Measurements from ENCODE around the gene KMT5C.
A peak's percentile ranks its signal among the peaks of the same experiment; 100 is the strongest.

KMT5C gene

DNA sequence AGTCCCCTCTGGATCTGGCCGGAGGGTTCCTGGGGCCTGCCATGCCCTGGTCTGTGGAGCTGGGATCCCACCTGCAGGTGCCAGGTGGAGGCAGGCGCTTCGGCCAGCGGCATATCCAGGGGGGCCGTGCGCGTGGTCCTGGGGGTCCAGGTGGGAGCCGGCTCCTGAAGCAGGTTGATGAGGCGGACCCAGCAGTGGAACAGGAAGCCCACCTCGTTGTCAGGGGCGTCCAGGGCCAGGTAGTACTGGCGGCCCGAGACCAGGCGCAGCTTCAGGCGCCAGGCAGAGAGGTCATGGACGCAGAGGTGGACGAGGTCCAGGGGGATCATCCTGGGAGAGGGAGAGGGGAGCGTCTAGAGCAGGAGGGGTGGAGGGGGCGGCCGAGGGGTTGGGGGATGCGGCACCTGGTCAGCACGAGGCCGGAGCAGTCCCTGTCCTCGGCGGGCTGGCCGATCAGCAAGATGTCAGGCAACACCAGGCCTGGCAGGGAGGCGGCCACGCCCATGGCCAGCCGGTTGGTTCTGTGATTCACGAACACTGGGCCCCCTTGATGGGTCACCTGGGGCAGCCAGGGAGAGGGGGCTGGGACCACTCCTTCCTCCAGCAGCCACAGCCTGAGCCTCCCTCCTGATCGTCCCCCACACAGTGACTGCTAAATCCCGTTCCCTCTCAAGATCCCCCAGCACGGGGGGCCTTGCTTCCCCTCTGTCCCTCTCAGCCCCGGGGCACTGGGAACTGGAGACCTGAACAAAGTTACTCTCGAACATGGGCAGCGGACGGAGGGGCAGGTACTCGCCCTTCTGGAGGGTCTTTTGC lies 22.7 kb downstream of the KMT5C start:
- Histone ChIP-seq H3K4me3 (no peak overlapping the region), H3K27ac (no peak overlapping the region)

DNA sequence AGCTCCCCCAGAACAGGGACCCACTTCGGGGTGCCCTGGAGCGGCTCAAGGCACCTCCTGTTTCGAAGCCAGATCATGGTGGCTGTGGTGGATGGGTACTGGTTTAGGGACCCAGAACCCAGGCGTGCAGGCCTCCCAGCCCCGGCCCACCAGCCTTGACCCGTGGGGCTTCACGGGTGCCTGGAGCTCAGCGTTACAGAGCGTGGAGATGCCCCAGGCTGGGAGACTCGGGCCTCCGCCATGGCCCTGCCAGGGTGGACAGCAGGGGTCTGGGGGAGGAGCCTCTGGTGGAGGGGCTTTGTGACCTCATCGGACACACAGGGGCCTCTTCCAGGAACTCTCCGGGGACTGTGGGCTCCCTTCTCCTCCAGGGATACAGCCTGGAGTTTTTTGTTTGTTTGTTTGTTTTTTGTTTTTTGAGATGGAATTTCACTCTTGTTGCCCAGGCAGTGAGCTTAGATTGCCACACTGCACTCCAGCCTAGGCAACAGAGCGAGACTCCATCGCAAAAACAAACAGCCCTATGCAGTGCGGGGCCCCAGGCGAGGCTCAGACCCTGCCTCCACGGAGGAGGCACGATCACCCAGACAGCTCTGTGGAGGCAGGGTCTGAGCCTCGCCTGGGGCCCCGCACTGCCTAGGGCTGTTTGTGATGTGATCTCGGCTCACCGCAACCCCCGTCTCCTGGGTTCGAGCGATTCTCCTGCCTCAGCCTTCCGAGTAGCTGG lies 23.5 kb downstream of the KMT5C start, which contains the start of gene GARIN5B:
GARIN5B (minus strand) TSS at position 271 of the 727 bp plus-strand sequence; CDS start at position 77, 194 bp downstream.
- no peak within 1 kb of the TSS for H3K27ac ChIP-seq

DNA sequence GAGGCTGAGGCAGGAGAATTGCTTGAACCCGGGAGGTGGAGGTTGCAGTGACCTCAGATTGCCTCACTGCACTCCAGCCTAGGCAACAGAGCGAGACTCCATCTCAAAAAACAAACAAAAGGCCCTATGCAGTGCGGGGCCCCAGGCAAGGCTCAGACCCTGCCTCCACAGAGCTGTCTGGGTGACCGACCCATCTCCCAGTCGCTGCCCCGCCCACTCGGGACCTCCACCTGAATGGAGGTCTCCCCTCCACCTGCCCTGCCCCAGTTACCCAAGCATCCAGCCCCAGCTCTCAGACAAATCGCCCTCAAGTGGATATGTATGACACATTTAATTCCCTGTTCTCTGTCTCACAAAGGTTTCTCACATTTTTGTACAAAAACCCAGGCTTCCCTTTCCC lies 25.6 kb downstream of the KMT5C start:
- Histone ChIP-seq H3K27ac (no peak overlapping the region), H3K4me3 (no peak overlapping the region)

More for the DNA sequence above, 23.5 kb downstream of the KMT5C start, which contains the start of gene GARIN5B:
- no peak within 1 kb of the TSS for H3K4me3 ChIP-seq

DNA sequence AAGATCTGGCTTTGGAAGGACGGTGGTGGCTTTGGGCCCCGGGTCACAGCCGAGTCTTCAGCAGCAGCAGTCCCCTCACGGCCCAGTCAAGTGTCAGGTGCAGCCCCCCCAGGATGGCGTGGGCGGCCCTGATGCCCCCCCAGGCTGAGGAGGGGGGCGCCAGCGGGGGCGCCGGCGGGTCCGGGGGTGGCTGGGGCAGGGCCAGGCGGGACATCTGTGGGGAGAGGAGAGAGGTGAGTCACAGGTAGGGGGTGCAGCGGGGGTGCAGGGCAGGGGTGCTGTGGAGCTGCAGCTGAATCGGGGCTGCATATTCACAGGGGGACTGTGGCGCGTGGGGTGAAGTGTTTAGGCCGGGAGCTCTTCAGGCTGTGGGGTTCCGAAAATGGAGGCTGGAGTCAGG lies 26.3 kb downstream of the KMT5C start:
- Histone ChIP-seq H3K4me3 (no peak overlapping the region), H3K27ac (no peak overlapping the region)

DNA sequence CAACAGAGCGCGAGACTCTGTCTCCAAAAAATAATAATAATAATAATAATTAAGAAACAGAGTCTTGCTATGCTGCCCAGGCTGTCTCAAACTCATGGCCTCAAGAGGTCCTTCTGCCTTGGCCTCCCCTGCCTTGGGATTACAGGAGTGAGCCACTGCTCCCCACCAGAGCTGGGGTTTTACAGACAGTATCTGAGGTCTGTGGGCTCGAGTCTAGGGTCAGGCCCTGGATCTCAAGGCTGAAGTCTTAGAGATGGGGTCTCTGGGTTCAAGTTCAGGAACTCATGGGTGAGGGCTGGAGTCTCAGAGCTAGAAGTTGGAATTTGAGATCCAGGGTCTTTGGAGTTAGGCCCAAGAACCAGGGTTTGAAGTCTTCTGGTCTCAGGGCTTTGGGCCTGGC lies 27.1 kb downstream of the KMT5C start:
- H3K27ac ChIP-seq: no peak overlapping the region
- no peak overlapping the region for H3K4me3 ChIP-seq

DNA sequence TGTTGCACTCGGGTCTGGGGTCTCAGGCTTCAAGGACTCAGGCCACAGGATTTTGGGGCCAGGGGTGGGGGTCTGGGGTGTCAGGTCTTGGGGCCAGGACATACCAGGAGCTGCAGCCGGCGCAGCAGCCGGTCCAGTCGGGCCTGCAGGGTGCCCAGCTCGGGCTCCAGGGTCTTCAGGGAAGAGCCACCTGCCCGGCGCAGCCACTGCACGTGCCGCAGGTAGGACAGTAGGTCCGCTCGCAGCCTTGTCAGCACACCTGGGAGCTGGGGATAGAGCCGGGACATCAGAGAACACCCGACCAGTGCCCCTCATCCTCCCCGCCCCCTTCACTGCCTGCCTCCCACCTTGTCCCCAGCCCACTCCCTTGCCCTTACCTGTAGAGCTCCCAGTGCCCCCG lies 28.4 kb downstream of the KMT5C start:
- no peak overlapping the region for H3K4me3 ChIP-seq
- H3K27ac ChIP-seq: no peak overlapping the region

DNA sequence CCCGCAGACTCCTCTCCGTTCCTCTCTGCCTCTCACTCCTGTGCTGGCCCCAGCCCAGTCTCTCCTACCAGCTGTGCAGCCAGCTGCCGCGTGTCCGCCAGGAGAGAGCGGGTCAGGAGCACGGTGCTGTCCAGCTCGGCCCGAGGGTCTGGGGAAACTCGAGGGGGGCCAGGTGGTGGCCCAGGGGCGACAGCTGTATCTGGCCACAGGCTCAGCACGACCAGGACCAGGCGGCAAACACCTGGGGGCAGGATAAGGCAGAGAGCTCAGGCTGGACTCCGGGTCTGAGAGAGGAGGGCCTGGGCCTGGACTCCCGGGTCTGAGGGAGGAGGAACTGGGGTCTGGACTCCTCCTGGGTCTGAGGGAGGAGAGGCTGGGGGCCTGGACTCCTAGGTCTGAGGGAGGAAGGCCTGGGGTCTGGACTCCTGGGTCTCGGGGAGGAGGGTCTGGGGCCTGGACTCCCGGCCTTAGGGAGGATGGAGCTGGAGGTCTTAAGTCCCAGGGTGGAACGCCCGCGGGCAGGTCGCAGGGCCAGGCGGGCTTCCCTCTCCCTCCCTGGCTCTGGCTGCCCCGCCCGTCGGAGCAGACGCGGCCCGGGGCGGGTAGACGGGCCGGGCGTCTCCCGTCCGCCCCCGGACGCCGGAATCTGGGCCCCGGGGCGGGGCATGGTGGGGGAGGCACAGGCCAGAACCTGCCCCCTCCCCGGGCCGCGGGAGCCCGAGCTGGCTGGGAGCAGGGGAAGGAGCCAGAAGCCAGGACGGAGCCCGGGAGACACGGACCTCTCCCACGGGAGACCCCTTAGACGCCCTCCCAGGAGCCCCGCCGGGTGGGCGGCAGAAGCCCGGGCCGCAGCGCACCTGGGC lies 29.3 kb downstream of the KMT5C start:
- H3K27ac ChIP-seq: peak overlapping the region in 2 of 21 experiments; percentile 7 to 33
- peak overlapping the region in 6 of 7 experiments; percentile 9 to 38 (median 18) for H3K4me3 ChIP-seq

DNA sequence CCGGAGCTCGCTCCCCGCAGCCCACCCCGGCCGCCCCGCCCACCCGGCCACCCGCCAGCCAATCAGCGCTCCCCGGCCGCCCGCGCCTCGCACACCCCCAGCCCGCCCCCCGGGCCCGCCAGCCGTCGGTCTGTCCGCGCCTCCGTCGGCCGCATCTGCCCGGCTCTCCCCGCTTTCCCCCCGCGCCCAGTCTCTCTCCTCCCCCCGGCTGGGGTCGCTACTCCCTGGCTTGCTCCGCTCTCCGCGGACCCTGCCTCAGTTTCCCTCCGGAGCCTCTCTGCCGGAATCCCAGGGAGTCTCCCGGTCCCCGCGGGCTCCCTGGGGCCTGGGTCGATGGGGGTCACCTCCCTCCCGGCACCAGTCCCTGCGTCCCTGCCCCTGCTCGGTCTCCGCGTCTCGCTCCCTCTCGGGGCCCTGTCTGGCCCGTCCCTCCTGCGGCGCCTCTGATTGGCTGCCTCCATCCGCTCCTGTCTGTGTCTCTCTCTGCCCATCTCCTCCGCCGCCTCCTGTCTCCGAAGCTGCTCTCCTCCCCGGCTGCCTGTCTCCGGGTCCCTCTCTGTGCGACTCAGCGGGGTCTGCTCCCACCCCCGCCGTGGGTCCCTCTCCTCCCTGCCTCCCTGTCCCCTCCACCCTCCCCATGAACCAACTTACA lies 30.1 kb downstream of the KMT5C start:
- peak overlapping the region; percentile 3 to 38 (median 28) for H3K4me3 ChIP-seq

DNA sequence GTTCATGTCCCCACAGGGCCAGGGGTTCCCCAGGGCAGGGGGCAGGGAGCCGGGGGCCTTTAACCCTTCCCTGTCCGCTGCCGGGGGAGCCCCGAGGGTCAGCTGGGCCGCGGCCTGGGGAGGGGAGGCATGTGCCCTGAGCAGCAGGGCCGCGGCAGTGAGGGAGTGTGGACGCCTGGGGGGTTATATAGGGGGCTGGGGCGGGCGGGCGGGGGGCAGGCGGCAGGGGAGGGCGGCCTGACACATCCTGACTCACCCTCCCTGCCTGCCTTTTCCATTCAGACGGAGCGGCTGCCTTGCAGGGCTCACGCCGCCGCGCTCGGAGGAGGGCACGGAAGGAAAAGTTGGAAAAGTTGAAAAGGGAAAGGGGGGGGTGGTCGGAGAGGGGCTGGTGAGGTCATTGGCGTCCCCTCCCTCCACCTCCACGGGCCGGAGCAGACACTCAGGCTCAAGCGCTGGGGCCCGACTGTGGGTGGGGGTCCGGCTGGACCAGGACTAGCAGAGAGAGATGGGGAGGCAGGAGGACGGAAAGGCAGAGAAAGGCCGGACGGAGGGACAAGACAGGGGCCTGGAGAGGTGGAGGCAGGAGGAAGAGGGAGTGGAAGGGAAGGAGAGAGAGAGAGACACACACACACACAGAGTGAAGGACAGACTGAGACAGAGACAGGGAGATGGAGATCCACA lies 30.8 kb downstream of the KMT5C start, which contains the start of gene IL11:
IL11 (minus strand) TSS at position 159 of the 684 bp plus-strand sequence; CDS start at position 6, 153 bp downstream.
- Histone ChIP-seq H3K27ac (peak within 1 kb of the TSS in 3 of 21 experiments; percentile 5 to 55 (median 39)), H3K4me3 (peak within 1 kb of the TSS; percentile 10 to 38 (median 28))

More for the DNA sequence above, 30.1 kb downstream of the KMT5C start:
- H3K27ac ChIP-seq: peak overlapping the region in 2 of 21 experiments; percentile 39 to 55

DNA sequence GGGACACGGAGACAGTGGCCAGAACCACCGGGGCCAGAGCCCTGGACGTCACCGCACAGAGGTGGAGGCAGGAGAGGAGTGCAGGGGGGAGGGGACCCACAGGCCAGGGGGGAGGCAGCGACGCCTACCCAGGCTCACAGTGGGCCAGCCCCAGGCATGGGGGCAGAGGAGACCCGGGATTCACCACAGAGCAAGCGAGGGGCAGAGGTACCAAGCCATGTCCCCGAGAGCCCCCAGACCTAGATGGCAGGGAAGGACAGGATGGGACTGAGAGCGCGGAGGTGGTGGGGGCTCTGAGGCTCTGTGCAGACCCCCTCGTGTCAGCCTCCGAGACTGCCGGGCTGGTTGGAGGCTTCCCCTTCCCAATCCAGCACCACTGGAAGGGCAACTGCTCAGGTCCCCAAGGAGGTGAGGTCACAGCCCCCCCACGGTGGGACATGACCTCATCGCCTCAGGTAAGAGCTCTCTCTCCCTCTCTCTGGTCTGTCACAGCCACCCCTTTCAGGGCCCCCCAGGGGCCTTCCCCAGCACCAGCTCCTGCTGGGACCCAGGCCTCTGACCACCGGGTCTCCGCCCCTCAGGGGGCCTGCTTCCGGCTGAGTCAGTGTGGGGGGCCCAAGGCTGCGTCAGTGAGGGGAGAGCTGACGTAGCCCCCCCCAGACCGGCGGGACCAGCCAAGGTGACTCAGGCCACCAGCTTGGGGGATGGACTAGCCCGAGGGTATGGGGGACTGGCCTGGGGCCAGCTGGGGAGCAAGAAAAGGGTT lies 32.8 kb downstream of the KMT5C start:
- H3K27ac ChIP-seq: no peak overlapping the region
- no peak overlapping the region for H3K4me3 ChIP-seq

DNA sequence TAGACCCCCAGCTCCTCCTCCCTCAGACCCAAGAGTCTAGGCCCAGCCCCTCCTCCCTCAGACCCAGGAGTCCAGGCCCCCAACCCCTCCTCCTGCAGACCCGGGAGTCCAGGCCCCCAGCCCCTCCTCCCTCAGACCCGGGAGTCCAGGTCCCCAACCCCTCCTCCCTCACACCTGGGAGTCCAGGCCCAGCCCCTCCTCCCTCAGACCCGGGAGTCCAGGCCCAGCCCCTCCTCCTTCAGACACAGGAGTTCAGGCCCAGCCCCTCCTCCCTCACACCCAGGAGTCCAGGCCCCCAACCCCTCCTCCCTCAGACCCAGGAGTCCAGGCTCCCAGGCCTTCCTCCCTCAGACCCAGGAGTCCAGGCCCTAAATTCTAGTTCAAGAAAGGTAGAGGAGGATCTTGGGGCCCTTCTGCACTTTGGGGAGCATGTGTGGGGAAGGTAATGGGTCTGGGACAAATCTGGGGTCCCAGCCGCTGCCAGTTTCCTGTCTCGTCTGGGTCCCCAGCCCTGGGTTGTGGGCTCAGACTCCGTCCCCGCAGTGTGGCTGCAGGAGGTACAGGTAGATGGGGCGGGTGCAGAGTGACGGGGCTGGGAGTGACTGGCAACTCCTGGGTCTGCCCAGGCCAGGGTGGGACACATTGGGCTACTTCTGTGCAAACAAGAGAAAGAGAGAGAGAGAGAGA lies 33.8 kb downstream of the KMT5C start:
- H3K27ac ChIP-seq: no peak overlapping the region

DNA sequence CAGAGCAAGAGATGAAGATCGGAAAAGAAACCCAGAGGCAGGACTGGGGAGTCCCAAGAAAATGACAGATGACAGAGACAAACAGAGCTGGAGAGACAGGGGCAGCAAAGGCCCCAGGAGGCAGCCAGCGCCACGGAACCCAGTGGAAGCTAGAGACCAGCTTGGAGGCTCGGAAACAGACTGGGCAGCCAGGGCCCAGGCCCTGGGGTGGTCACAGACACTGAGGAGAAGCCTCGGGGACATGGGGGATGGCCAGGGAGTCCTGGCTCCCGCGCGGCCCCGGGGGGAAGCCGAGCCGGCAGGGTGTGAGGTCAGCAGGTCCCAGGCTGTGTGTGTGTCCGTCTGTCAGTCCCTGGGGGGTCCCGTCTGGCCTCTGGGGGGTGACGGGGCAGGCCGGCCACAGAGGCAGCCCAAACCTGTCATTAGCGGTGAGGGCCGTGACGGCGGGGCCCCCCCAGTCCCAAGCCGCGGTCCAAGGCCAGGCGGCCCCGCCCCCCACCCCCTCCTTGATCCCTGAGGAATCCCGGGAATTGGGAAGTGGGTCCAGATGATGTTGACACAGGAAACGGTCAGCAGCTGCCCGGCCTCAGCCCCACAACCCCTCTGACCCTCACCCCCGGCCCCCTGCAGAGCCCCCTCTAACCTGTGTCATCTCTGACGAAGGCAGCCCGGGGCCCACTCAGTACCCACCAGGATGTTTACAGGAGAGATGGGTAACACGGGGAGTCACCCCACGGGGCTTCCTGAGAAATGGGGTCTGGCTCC lies 34.5 kb downstream of the KMT5C start:
- H3K27ac ChIP-seq: no peak overlapping the region
- no peak overlapping the region for H3K4me3 ChIP-seq

More for the DNA sequence above, 33.8 kb downstream of the KMT5C start:
- H3K4me3 ChIP-seq: no peak overlapping the region

DNA sequence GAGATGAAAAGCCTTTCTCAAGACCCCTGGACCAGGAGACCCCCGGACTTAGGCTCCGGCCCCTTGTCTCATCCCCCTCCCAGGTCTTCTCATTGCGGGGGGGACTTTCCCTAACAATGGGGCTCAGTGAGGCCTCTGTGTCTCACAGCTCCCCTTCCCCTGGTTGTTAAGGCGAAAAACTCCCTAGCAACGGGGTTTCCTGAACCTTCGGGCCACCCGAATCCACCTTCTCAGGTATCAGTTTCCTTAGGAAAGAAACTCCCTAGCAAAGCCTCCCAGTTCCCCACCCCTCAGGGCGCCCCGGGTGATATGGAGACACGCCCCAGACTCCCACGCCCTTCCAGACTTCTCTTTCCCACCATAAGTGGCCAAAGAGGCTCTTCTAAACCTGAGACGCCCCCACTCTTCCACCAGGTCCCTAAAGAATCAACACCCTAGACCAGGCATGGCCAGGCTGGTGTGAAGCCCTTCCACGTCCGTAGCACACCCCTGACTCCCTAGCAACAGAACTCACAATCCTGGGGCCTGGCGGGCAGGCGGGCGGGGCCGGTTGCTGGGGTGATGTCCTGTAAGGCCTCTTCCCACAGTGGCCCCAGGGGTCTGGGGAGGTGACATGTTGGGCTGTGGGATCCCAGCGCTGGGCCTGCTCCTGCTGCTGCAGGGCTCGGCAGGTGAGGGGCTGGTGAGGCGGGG lies 36.7 kb downstream of the KMT5C start, which contains the start of gene TMEM190:
TMEM190 (plus strand) TSS at position 586 of the 693 bp plus-strand sequence; CDS start at position 614, 28 bp downstream.
- H3K4me3 ChIP-seq: no peak within 1 kb of the TSS

DNA sequence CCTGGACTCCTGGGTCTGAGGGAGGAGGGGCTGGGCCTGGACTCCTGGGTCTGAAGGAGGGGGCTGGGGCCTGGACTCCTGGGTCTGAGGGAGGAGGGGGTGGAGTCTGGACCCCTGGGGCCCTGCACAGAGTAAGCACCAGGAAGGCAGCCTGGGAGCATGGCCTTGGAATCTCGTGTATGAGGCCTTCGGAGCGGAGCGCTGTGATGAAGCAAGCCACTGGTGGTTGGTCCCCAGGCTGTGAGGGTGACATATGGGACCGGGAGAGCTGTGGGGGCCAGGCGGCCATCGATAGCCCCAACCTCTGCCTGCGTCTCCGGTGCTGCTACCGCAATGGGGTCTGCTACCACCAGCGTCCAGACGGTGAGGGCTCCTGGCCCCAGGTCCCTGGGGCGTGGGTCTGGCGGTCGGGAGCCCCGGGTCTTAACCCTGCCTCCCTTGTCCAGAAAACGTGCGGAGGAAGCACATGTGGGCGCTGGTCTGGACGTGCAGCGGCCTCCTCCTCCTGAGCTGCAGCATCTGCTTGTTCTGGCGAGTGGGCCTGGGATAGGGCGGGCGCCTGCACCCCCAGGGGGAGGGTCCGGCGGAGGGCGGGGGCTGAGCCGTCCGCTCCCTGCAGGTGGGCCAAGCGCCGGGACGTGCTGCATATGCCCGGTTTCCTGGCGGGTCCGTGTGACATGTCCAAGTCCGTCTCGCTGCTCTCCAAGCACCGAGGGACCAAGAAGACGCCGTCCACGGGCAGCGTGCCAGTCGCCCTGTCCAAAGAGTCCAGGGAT lies 37.9 kb downstream of the KMT5C start:
- H3K4me3 ChIP-seq: no peak overlapping the region
- H3K27ac ChIP-seq: no peak overlapping the region

More for the DNA sequence above, 36.7 kb downstream of the KMT5C start, which contains the start of gene TMEM190:
- H3K27ac ChIP-seq: no peak within 1 kb of the TSS

DNA sequence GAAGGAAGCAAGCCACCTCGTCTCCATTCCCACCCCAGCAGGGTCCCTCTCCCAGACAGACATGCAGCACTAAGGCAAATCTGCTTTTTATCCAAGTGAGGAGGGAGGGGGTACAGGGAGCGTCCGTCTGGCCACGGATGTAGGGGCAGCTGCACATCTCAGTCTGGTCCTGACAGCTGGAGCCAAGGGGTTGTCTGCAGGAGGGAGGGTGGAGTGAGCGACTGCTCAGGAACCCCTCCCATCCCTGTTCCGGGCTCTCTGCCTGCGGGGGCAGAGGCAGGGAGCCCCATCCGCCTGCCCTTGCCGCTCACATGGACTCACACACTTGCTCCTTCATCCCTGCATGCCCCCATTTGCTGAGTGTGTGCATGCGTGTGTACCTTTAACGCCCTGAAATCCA lies 39.5 kb downstream of the KMT5C start:
- Histone ChIP-seq H3K27ac (no peak overlapping the region), H3K4me3 (no peak overlapping the region)
